ENCODE data around the gene GPR176.
"Not testable (repeated sequence)": the region's sequence is repeated elsewhere in the genome, so short reads cannot be mapped to it uniquely, and the experiment has no call there.

The GPR176 gene

GRCh38 chr15:39935241-39935640, 15.2 kb upstream of the GPR176 start:
- no peak for DNase-seq

GRCh38 chr15:39934397-39935071, 14.5 kb upstream of the GPR176 start:
- no peak for DNase-seq

GRCh38 chr15:39931615-39932014, 11.5 kb upstream of the GPR176 start:
- DNase-seq, result no peak

- DNase-seq, result no peak
Observed at GRCh38 chr15:39926526-39926925, 6.5 kb upstream of the GPR176 start.

GRCh38 chr15:39925112-39925842, 5.2 kb upstream of the GPR176 start:
- no peak for DNase-seq

- no peak for DNase-seq
Observed at GRCh38 chr15:39924437-39924836, 4.4 kb upstream of the GPR176 start.

- no peak for DNase-seq
Observed at GRCh38 chr15:39922462-39923092, 2.5 kb upstream of the GPR176 start.

GRCh38 chr15:39921274-39921638, 1.2 kb upstream of the GPR176 start:
- DNase-seq, result no peak

- DNase-seq, result no peak
Observed at GRCh38 chr15:39920510-39921273, 626 bp upstream of the GPR176 start.

- DNase-seq, result no peak
Observed at GRCh38 chr15:39919411-39919747, 687 bp downstream of the GPR176 start.

- no peak for DNase-seq
Observed at GRCh38 chr15:39918688-39919385, 1.2 kb downstream of the GPR176 start.

GRCh38 chr15:39914977-39915376, 5.1 kb downstream of the GPR176 start:
- no peak for DNase-seq

- no peak for DNase-seq
Observed at GRCh38 chr15:39909007-39909406, 11.1 kb downstream of the GPR176 start.

GRCh38 chr15:39908186-39908585, 11.9 kb downstream of the GPR176 start:
- DNase-seq, result no peak

GRCh38 chr15:39907216-39907615, 12.8 kb downstream of the GPR176 start:
- DNase-seq, result no peak

- no peak for DNase-seq
Observed at GRCh38 chr15:39904115-39904514, 16.0 kb downstream of the GPR176 start.

- DNase-seq, result no peak
Observed at GRCh38 chr15:39898317-39898716, 21.7 kb downstream of the GPR176 start.

GRCh38 chr15:39896846-39897245, 23.2 kb downstream of the GPR176 start:
- DNase-seq, result no peak

GRCh38 chr15:39896101-39896500, 24.0 kb downstream of the GPR176 start:
- no peak for DNase-seq

- not testable (repeated sequence) for DNase-seq
Observed at GRCh38 chr15:39893051-39893450, 27.0 kb downstream of the GPR176 start.

- DNase-seq, result no peak
Observed at GRCh38 chr15:39892418-39892817, 27.6 kb downstream of the GPR176 start.

- DNase-seq, result no peak
Observed at GRCh38 chr15:39890621-39891020, 29.4 kb downstream of the GPR176 start.

- DNase-seq, result no peak
Observed at GRCh38 chr15:39889601-39890000, 30.5 kb downstream of the GPR176 start.

Measured in KG1 (cell line).